Inferior parietal cortex (tissue), 1 donor: Measurements from ENCODE around the gene KCNK5.

ENCODE experiments used
- DNase-seq: peaks from one replicate; pipeline ENCODE4 v3.0.0-alpha.2; 2016; ENCODE audit errors: extremely low spot score

KCNK5 gene

GRCh38 chr6:39197922-39198500, 31.3 kb downstream of the KCNK5 start:
- DNase-seq, result no peak

GRCh38 chr6:39197521-39197920, 31.8 kb downstream of the KCNK5 start:
- DNase-seq, result no peak

- DNase-seq, result no peak
Measured at GRCh38 chr6:39196673-39197091, 32.6 kb downstream of the KCNK5 start.

GRCh38 chr6:39195792-39196385, 33.4 kb downstream of the KCNK5 start:
- no peak for DNase-seq

GRCh38 chr6:39194466-39194865, 34.8 kb downstream of the KCNK5 start:
- DNase-seq, result no peak

DNA sequence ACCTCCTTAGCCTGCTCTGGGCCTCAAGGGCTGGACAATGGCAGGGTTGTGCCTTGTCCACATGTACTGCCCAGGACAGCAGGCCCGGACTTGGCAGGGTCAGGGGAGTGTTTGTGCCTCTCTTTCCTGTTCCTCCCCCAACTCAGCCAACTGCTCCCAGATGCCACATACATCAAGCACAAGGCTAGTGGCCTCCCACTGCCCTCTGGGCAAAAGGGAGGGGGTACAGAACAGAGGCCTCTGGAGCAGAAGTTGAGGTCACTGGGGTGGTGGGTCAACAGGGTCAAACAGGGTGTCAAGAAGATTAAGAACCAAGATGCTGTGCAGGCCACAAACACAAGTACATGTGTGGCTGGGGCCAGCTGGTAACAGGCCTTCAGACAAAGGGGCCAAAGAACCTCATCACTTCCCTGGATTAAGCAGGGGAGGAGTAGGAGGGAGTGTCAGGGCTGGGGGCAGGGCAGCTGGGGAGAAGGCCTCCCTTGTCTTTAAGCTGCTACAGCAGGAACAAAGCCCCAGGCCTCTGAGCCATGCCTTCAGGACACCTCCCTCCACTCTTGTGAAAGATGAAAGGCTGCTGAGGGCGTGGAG, 36.0 kb downstream of the KCNK5 start:
- no peak for DNase-seq

GRCh38 chr6:39192736-39193135, 36.5 kb downstream of the KCNK5 start:
- no peak for DNase-seq

DNA sequence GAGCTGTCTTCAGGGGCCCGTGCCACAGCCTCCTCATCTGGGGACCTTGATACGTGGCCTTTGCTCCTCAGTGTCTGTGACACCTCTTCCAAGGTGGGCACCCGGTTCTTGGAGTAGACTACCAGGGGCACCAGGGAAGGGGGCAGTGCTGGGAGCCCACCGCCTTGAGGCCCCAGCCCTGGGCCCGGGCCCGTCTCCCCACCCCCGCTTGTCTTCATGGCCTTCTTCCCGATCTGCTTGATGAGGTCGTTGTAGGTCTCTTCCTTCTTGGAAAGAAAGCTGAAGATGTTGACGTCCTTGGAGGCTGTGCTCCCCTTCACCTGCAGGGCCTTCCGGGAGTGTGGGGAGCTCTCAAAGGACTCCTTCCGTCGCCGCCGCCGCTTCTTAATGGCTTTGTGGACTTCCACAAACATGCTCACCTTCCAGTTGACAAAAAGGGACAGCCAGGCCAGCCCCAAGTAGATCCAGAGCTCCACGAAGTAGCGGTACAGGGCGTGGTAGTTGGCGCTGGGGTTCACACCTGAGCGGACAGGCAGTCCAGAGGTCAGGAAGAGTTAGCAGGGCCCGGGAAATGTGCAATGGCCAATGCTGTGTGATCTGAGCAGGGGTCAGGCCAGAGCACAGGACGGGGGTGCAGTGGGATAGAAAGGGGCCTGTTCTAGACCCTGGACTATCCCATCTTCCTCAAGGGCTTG, 37.9 kb downstream of the KCNK5 start:
- DNase-seq, result no peak

DNA sequence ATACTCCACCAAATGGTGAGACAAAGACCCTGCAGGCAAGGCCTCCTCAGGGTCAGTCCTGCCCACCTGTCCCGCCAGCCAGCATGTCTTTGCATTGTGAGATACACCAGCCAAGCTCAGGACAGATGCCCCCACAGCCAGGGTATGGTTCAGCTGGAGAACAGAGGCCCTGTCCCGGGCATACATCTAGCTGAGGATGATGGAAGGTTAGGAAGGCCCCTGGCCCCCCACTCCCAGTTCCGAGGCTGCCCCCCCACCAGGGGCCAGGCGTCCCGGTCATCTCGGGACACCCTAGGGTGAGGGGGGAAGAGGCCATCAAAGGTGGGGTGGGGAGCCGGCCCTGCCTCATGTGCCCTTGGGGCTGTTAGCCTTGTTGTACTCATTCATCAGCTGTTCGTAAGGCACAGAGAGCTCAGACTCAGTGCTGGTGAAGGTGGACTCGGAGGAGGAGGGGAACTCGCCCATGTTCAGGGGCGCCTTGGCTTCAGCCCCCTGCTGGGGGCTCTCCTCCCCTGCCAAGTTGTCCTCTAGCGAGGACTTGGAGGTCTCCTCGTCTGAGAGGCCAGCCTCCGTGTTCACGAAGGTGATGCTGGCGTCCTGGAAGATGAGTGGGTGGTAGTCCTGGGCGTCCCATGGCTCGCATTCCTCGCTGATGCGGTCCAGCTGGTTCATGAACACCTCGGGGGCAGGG, 38.6 kb downstream of the KCNK5 start:
- no peak for DNase-seq

DNA sequence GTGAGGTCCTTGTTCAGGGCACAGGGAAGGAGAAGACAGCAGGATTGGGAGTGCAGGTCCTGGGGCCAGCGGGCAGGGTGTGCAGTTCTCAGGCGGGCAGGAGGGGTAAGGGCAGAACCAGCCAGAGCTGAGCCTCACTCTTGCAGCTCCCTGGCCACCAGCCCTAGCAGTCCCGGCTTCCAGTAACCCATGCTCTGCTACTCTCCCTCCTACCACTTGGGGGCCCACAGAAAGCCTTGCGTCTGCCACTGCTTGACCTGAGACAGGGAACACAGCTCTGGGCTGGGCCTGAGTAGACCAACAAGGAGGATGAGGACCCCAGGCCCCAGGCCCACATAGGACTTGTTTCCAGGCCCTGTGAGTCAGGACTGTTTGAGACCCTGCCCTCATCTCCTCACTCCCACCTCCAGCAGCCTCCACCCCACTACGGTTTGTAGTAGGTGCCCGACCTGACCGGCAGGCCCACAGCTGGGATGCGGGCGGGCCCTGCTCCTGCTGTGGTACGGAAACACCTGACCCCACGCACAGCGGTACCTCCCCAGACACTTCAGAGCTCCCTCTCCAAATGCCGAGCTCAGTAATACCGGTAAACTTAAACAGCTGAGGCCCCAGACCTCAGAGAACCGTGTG, 39.2 kb downstream of the KCNK5 start:
- DNase-seq, result peak; percentile 29

GRCh38 chr6:39189131-39189530, 40.1 kb downstream of the KCNK5 start:
- no peak for DNase-seq

DNA sequence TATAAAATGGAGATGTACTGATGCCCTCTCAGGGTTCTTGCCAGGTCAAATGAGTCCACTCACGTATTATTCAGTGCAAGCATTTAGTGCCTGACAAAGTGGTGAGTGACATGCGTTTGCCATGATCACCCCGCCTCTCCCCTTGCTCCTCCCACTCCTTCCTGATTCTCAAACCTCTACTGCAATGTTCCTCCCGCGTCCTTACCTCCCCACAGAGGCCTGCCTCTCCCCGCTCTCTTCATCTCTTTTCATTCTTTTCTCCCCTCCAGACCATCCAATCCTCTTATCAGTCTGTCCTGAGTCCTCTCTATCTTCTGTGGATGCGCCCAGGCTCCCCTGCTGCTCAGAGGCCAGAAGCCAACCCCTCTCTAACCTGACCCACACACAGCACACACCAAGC, 40.7 kb downstream of the KCNK5 start:
- no peak for DNase-seq

DNA sequence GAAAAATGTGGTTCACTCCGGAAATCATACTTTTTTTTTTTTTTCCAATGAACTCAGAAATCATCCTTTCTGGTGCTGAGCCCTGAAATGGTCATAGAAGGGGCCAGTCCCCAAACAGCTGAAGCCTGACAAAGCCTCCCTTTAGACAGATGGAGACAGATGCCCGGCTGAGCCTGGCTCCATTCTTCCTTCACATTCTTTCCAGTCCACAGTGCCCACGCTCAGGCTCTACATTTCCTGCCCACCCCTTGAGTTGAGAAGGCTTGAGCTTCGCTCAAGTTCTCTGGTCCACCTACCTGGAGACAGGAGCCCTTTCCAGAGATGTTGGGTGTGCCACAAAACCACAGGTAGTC, 41.2 kb downstream of the KCNK5 start:
- no peak for DNase-seq

GRCh38 chr6:39184906-39185580, 44.2 kb downstream of the KCNK5 start:
- no peak for DNase-seq

DNA sequence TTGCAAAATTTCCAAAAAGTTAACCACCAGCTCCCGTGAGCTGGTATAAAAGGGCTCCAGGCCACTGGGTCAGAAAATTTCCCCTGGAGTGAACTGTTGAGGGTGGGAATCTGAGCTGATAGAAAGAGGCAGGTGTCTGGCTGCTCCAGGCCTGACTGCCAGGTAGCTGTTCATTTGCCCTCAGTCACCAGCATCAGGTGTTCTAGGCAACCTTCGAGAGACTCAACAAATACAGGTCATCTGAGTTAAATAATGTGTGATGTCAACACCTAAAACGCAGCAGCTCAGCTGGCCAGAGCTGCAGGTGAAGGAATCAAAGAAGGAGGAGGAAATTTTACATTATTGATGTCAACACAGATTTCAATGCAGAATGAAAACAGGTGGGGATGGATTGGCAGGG, 46.7 kb downstream of the KCNK5 start:
- DNase-seq, result no peak

- no peak for DNase-seq
Measured at GRCh38 chr6:39181826-39182225, 47.4 kb downstream of the KCNK5 start.

- no peak for DNase-seq
Measured at GRCh38 chr6:39181333-39181732, 47.9 kb downstream of the KCNK5 start.

GRCh38 chr6:39178804-39179203, 50.5 kb downstream of the KCNK5 start:
- DNase-seq, result no peak

DNA sequence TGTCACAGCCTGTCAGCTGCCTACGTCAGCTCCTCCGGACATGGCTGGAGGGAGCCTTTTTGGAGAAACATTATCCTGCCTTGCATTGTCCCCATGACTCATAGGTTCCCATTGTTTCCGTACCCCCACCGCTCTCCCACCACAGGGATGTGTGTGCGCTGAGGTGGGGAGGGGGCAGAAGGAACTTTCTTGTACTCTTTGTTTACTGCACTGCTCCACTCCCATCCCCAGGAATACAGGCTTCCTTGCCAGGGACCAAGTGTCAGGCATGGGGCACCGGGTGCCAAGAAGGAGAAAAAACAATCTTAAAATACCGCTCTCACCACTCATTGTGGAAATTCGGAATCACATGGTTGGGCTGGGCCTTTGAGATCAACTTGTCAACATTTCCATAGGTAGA, 51.0 kb downstream of the KCNK5 start:
- DNase-seq, result no peak

- no peak for DNase-seq
Measured at GRCh38 chr6:39177130-39177529, 52.1 kb downstream of the KCNK5 start.

DNA sequence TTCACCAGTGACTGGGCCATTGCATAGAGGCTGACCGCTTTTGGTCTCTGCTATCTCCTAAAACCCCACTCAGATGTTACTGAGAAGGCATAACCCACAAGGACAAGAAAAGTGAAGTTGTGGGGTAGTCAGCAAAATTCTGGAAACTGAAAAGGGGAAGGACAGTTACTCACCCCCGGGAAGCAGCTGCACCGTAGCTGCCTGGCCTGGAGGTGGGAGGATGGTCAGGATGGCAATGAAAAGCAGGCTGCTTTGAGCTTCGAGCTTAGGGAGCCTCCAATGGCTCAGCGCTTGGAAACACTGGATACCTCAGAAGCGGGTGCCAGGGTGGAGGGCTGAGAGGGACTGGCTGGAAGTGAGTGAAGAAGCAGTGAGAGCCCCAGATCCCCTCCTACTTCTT, 56.0 kb downstream of the KCNK5 start:
- no peak for DNase-seq

- DNase-seq, result no peak
Measured at GRCh38 chr6:39172377-39172757, 56.9 kb downstream of the KCNK5 start.
